HG02973 (cell line): ENCODE measurements around the gene DIRAS1.
"Not testable (repeated sequence)": the region's sequence is repeated elsewhere in the genome, so short reads cannot be mapped to it uniquely, and the experiment has no call there.

ENCODE experiments used
- ATAC-seq: cut with Tn5 transposase; IDR thresholded peaks from one replicate; pipeline ENCODE4 v1.9.1; 2021; ENCODE audit warnings: moderate library complexity; ENCODE audit not compliant: unreplicated experiment

Gene DIRAS1

DNA sequence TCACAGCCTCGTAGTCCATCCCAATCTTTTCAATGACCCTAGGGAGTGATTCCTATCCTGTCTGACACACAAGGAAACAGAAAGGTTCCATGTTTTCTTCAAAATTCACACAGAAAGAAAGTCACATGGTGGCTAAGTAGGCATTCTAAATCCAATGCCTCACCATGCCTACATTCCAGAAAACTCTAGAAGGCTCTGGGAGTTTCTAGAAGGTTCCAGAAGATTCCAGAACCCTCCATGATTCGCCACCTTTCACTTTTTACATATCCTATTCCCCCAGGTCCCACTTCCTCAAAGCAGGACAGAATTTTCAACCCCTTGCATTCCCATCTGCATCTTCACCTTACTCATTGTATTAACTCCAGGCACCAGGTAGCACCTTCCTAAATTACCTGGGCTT is 41.7 kb downstream of the DIRAS1 start:
- ATAC-seq: no peak

DNA sequence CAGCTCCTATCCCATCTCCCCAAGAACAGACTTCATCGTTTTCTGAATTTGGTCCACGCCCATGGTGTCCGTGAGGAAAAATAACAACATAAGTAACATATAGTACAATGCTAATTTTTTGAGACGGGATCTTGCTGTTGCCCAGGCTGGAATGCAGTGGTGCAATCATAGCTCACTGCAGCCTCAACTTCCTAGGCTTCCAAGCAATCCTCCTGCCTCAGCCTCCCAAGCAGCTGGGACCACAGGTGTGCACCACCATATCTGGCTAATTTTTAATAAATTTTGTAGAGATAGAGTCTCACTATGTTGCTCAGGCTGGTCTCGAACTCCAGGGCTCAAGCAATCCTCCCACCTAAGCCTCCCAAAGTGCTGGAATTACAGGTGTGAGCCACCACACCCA is 42.2 kb downstream of the DIRAS1 start:
- ATAC-seq: not testable (repeated sequence)

DNA sequence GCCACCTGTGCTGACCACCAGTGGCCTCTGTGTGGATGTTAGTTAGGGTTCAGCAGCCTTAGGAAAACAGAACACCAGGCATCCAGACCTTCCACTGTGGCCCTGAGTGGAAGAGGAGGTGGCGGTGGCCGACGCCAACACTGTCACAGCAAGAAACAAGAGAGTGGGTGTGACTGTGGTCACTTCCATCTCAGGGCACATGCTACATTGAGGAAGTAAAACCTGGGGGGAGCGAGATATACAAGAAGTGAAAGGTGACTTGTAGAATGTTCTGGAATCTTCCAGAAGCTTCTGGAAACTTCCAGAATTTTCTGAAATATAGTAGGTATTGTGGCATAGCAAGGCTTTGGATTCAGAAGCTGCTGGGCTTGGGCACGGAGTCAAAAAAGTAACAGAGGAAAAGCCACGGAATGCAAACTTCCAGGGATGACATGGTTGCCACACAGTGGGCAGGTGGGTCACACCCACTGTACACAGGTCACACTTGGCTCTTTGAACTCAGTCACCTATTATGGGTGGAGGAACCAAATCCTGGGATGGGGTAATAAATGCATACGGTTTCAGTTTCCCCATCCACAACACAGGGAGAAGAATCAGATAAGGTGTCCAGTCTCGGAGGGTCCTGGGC is 43.0 kb downstream of the DIRAS1 start:
- no peak for ATAC-seq

DNA sequence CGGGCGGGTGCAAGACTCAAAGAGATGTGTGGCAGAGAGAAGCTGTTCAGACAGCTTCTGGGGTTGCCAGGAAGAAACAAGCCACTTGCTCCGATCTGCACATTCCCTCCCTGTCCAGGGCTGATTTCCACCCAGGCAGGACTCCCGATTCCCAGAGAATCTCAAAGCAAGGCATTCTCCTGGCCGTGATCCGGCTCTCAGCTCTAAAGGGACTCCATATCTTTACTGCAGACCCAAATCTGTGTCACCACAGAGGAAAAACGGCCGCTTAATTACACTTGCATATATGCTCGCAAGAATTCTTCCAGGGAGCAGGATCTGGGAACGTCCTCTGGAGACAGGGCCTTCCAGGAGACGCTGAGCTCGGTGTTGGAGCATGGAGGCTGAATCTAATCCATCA is 44.3 kb downstream of the DIRAS1 start:
- no peak for ATAC-seq

DNA sequence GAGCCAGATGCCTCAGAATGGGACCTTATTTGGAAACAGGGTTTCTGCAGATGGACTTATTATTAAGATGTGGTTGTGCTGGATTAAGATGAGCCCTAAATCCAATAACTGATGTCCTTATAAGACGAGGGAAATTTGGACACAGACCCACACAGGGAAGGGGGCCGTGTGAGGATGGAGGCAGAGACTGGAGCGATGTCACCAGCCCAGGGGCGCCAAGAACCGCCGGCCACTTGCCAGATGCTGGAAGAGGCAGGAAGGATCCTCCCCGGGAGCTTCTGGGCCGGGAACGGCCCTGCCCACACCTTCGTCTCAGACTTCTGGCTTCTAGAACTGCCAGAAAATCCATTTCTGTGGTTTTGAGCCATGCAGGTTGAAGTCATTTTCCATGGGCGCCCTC is 45.3 kb downstream of the DIRAS1 start:
- no peak for ATAC-seq

DNA sequence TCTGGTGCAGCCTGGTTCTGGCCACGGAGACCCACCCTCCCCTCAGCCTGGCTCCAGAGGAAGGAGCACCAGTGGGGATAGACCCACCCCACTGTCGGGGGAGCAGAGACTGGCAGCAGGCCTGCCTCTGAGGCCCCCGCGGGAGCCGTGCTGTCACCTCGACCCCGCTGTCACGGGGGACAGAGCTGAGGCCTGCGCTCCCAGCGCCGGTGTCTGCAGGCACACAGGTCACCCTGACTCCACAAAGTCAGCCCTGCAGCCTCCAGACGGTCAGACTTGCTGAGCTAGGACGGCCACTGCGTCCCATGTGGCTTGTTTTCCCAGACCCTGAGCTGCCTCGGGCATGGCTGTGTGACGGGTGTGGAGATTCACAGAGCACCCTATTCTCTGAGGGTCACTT is 51.0 kb downstream of the DIRAS1 start:
- no peak for ATAC-seq

DNA sequence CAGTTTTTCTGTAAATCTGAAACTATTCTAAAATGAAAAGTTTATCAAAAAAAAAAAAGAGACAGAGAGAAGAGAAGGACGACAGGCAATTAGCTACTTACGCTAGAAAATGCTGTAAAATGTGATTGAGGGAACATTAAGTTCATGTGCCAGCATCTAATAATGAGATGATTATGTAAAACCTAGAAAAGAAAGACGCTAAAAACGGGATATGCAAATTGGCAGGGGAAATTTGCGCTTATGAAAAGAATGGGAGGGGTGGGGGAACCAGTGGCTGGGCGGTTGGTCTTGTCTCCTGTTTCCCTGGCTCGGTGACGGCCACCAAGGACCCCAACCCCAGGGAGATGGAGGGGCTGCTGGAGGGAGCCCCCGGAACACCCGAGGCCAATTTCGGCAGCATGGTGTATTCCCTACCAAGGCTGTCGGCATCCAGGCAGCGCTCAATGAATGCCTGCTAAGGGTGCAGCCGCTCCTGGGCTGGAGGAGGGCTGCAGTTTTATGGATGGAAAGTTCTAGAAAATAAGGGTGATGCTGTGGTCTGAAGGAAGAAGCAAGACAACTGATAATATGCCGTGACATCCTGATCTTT is 52.9 kb downstream of the DIRAS1 start:
- no peak for ATAC-seq

DNA sequence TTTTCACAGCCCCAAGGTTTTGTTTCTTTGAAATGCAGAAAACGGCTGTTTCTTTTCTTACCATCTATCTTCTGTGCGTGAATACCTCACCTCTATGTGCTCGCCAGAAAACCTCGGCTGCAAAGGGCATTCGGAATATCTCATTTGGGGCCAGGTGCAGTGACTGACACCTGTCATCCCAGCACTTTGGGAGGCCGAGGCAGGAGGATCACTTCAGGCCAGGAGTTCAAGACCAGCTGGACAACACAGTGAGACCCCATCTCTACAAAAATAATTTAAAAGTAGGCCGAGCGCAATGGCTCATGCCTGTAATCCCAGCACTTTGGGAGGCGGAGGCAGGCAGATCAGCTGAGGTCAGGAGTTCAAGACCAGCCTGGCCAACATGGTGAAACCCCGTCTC is 53.8 kb downstream of the DIRAS1 start:
- not testable (repeated sequence) for ATAC-seq

DNA sequence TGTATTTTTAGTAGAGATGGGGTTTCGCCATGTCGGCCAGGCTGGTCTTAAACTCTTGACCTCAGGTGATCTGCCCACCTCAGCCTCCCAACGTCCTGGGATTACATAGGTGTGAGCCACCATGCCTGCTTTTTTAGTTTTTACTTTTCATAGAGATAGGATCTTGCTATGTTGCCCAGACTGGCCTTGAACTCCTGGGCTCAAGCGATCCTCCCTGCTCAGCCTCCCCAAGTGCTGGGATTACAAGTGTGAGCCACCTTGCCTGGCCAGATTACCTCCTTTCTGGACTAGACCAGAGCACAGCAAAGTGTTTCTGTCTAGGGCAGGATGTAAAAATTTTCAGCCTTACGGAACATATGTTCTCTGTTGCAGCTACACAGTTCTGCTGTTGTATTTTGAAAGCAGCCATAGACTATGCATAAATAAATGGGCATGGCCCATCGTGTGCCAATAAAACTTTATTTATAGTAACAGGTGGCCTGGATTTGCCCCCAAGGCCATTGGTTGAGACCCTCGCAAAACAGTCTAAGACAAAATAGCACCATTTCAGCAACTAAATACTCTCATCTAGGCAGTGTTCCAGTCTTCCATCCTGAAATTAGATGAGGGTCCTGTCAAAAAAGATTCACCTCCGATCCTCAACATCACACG is 54.7 kb downstream of the DIRAS1 start:
- ATAC-seq: no peak

DNA sequence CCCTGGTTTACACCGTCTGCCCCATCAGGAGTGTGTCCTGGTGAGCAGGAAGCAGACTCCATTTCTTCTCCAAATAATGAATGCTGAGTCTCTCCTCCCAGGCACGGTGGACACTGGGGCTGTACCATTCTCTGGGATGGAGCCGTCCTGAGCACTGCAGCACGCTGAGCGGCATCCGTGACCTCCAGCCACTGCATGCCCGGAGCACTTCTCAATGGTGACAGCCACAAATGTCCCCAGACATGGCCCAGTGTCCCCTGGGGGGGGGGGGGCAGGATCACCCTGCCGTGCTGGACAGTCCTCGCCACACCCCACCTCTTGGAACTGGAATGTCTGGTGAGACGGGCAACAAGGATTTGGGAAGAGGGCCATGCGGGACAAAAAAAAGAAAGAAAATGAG is 56.1 kb downstream of the DIRAS1 start:
- ATAC-seq: no peak
